HG02973 (cell line): ENCODE results near the gene SNX1.
A peak's percentile ranks its signal among the peaks of the same experiment; 100 is the strongest.
"Not testable (repeated sequence)": the region's sequence is repeated elsewhere in the genome, so short reads cannot be mapped to it uniquely, and the experiment has no call there.

Experiments
- ATAC-seq: cut with Tn5 transposase; IDR thresholded peaks from one replicate; pipeline ENCODE4 v1.9.1; 2021; ENCODE audit warnings: moderate library complexity; ENCODE audit not compliant: unreplicated experiment

Gene SNX1

DNA sequence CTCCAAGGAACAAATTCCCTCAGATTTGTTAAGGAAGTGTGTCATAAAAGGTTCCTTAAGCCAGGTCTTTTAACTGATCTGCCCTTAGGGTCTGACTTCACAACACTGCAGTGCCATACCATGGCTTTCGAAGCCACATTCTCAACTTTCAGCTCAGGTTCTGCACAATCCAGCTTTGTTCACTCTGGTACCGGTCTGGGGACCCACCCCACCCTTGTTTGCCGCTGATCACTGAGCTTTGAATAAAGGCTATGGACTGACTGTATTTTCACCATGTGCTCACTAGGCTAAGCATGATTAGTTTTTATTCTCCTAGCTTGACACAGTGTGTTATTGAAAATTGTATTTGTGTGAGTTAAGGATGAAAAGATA, 15.9 kb downstream of the SNX1 start:
- no peak for ATAC-seq

GRCh38 chr15:64112073-64112772, 16.4 kb downstream of the SNX1 start:
- ATAC-seq, result no peak

GRCh38 chr15:64112904-64113303, 17.1 kb downstream of the SNX1 start:
- peak; percentile 58 for ATAC-seq

DNA sequence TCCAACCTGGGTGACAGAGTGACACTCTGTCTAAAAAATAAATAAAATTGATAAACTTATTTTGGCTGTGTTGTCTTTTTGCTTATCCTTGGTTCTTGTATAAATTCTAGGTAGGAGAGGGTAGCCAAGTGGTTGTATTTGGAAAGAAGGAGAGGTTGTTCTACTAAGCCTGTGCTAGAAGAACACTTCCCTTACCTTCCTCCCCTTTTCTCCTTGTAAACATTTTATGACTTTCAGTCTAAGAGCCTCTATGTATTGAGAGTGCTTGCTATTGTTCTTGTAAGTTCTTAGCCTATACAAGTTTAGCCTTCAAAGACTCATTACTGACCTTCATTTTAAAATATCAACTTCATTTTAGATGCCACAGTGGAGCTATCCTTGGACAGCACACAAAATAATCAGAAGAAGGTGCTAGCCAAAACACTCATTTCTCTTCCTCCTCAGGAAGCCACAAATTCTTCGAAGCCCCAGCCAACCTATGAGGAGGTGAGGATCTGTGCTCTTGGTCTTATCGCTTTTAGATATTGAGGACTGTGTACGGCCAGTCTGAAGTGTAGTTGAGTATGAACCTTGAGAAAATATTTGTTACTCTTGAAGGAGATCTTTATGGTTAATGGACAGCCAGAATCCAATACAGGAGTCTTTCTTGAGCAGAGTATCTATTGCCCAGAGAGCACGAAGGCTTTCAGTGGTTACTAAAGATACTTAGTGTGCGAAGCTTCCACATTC, 22.1 kb downstream of the SNX1 start:
- ATAC-seq, result no peak

DNA sequence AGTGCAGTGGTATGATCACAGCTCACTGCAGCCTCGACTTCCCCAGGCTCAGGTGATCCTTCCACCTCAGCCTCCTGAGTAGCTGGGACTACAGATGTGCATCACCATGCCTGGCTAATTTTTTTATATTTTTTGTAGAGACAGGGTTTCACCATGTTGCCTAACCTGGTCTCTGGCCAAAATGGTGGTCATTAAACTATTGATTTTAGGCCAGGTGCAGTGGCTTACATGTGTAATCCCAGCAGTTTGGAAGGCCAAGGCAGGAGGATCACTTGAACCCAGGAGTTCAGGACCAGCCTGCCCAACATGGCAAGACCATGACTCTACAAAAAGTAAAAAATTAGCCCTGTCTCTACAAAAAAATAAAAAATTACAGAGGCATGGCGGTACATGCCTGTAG, 24.5 kb downstream of the SNX1 start:
- ATAC-seq, result not testable (repeated sequence)

GRCh38 chr15:64121614-64122013, 25.8 kb downstream of the SNX1 start:
- ATAC-seq, result no peak

GRCh38 chr15:64122444-64122843, 26.7 kb downstream of the SNX1 start:
- ATAC-seq, result no peak

DNA sequence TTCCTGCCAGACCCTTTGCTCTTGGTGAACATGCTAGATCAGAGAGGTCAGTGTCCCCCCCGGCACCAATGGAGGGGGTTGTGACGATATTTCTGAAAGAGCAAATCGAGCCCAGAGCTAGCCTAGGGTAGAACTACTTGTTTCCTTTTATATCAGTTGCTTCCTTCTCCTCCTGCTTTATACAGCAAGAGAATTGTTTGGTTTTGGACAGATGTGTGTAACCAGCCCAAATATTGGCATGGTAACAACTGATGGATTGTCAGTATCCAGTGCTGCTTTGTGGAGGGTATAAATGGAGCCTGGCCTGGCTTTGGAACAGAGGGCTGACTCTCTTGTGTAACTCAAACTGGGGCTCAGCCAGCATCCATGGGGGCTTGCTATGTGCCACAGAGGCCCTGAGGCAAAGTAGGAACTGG, 27.2 kb downstream of the SNX1 start:
- ATAC-seq, result no peak

DNA sequence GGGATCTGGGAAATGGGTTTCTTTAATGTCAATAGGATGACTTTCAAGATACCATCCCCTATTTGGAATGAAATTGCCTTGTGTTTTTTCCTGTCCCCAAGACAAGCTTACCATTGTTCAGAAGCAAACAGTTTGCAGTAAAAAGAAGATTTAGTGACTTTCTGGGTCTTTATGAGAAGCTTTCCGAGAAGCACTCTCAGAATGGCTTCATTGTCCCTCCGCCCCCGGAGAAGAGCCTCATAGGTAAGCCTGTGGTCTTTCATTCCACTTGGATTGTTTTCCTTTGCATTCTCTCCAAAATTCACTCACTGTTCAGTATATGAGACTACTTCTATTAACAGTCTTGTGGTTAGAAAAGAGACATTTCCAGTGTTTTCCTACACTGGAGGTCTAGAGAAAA, 30.2 kb downstream of the SNX1 start:
- ATAC-seq, result no peak

- ATAC-seq, result no peak
These were observed 31.9 kb downstream of the SNX1 start for GRCh38 chr15:64127521-64128270.

DNA sequence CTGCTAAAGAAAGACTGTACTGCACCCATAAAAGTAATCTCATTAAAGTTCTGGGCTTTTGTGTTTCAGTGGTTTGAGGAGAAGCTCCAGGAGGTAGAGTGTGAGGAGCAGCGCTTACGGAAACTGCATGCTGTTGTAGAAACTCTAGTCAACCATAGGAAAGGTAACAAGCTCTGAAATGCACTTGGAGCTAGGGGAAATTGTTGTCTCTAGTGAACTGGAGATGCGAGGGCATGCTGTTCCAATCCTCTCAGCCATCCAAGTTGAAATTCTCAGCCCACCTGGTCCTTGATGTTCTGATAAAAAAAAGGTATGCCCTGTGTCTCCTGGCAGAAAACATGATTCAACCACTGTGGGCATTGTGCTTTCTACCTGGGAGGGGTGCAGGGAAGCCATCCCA, 34.4 kb downstream of the SNX1 start:
- ATAC-seq, result no peak

- no peak for ATAC-seq
These were observed 35.8 kb downstream of the SNX1 start for GRCh38 chr15:64131547-64131946.

DNA sequence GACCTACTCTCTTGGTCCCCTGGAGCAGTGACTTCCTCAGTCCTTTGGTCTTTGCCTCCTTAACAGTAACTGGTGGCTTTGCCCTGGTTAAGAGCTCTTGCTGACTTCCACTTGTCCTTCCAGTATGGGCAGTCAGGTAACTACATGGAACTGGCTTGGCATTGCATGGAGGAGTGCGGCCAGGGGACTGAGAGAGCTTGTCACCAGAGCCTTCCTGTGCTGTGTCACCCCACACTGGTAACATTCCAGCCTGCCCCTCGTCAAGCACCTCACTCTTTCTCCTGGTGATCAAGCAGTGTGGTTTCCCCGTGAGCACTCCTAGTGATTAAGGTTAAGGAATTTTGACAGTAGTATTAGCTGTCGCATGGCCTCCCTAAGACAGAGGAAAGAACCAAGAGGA, 36.4 kb downstream of the SNX1 start:
- no peak for ATAC-seq

DNA sequence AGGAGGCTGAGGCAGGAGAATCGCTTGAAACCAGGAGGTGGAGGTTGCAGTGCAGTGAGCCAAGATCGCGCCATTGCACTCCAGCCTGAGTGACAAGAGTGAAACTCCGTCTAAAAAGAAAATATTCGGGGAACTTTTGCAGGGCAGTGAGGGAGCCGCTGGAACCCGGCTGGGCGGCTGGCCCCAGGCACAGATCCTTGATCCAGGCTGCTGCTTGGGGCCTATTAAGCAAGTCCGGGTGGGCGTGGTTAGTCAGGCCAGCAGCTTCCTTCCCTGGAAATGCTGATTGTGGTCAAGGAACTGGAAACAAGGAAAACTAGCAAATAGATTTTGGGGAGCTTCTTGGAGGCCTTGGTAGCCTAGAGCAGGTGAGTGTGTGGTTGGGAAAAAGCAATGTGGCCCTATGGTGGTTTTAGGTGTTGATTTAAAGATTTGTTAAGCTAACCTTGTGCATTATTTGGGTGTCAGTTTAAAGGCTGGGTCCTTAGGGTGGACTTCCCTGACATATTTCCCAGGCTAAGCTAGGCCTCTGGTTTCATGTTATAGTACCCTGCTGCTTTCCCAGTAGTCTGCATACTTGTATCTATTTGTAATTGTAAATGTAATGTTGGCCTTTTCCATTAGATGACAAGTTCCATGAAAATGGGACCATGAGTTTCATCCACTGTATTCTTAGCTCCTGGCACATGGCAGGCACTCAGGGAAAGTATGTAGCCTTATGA, 38.0 kb downstream of the SNX1 start:
- no peak for ATAC-seq

GRCh38 chr15:64134345-64134829, 38.6 kb downstream of the SNX1 start:
- ATAC-seq, result no peak

GRCh38 chr15:64136347-64136746, 40.6 kb downstream of the SNX1 start:
- no peak for ATAC-seq

GRCh38 chr15:64137226-64137833, 41.5 kb downstream of the SNX1 start:
- ATAC-seq, result no peak

DNA sequence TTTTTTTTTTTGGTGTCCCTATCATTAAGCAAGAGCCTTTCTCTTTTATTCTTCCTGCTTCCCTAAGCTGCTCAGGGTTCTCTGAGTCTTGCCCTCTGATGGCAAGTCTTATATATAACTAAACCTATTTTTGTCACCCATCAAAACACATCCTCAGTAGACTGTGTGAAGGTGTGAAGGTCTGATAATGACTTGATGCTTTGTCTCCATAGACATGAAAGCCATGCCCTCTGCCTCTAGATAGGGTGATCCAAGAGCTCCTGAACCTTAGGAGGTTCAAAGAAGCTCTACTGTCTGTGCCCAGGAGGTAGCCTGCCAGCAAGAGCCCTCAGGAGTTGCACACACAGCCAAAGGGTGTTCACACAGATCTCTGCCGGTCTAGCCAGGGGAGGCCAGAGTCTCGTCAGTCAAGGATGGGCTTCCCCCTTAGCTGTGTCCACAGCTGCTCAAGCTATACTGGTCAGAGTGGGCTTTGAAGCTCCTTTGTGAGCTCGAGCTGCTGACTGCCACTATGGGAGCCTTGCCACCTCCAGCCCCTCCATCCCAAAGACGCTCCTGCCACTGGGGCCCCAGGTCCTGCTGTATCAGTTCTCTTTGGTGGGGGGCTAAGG, 42.7 kb downstream of the SNX1 start:
- no peak for ATAC-seq

- no peak for ATAC-seq
These were observed 46.2 kb downstream of the SNX1 start for GRCh38 chr15:64141798-64142512.

DNA sequence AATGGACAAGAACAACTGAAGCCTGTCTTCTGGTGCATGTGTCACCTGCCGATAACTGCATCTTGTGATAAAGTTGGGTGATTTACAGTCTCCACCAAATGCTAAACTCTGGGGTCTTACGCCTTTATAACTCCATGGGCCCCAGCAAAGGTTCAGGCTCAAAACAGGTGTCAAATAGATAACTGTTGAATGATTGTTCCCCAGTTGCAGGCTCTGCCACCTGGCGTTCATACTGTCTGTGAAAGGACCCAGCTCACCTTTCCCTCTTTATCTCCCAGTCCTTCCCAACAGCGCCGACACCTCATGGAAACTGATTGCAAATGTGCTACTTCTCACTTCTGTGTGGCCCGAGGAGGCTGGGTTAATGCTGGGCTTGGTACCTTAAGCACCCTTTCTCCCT, 47.5 kb downstream of the SNX1 start:
- no peak for ATAC-seq
